Activated T-cell treated with anti-CD3 and anti-CD28 coated beads, Interleukin-2, amount 50 U/mL, for 72 hours (primary cell): ENCODE data around the gene KIAA0753. TPM values are rescaled to one million over a fixed set of nuclear protein-coding genes. Genes with fewer than 3 reads are reported as not detected.
"Not testable (repeated sequence)": the region's sequence is repeated elsewhere in the genome, so short reads cannot be mapped to it uniquely, and the experiment has no call there.

Experiments used
- ATAC-seq, 2 donors: fragments of 150-1000 bp; cut with Tn5 transposase; replicated peaks in 1 of 2; 2 replicates each; pipeline ENCODE4 v1.10.0; 2021; ENCODE audit warnings: moderate library complexity in 2 of 2, mild to moderate bottlenecking in 1 of 2
- DNase-seq, 2 donors: peaks; one replicate each; pipeline ENCODE4 v3.0.0; 2021 to 2022; ENCODE audit warnings: mixed read lengths in 1 of 2
- H3K27ac Mint-ChIP-seq: one replicate; pipeline ENCODE4 v1.8.0; 2022; ENCODE audit warnings: mild to moderate bottlenecking, moderate library complexity, mixed read lengths
- H3K27me3 Mint-ChIP-seq: one replicate; pipeline ENCODE4 v1.8.0; 2022; ENCODE audit warnings: low read depth, mixed read lengths
- H3K36me3 Mint-ChIP-seq, 2 donors: one replicate each; pipeline ENCODE4 v1.8.0; 2022; ENCODE audit warnings: mixed read lengths in 2 of 2, mild to moderate bottlenecking in 1 of 2; ENCODE audit not compliant: insufficient read depth in 2 of 2
- H3K4me1 Mint-ChIP-seq: one replicate; pipeline ENCODE4 v1.8.0; 2022; ENCODE audit warnings: low read depth, mixed read lengths
- H3K4me3 Mint-ChIP-seq, 2 donors: one replicate each; pipeline ENCODE4 v1.8.0; 2022; ENCODE audit warnings: mild to moderate bottlenecking in 2 of 2, mixed read lengths in 2 of 2, moderate library complexity in 2 of 2
- H3K9me3 Mint-ChIP-seq, 2 donors: one replicate each; pipeline ENCODE4 v1.8.0; 2022; ENCODE audit warnings: mixed read lengths in 2 of 2
- total RNA-seq, 2 donors: library from RNA; stranded (reverse); gene quantifications; one replicate each; pipeline ENCODE4 v1.2.3, GENCODE V29; 2022

The KIAA0753 gene
- total RNA-seq, 2 donors from 2014 or later: 14.0 to 18.4 TPM

DNA sequence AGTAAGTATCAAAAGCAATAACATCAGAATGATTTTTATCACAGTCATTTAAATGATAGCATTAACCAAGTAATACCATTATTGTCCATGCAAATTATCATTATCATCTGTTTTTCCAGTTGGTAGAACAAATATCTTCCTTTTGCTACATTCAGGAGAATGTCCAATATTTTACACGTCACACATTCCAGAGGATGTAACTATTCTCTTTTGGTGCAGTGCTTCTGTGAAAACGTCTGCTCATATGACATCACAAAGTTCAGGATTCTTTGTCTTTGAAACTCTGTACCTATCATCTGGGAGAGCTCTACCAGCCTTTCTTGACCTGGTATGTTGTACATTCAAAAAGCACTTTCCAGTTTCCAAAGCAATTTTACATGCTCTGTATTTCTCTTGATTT is 44.0 kb downstream of the KIAA0753 start:
- Mint-ChIP-seq H3K4me1 (peaks cover 4% of the 10 kb centered on the region), H3K4me3 (no peak overlapping the region), H3K9me3 (no peaks in the 10 kb centered on the region), H3K27me3 (no peaks in the 10 kb centered on the region), H3K27ac (no peak overlapping the region), H3K36me3 (peaks cover 8 to 9% of the 10 kb centered on the region in 2 donors)
- ATAC-seq (no peak), DNase-seq (no peak)

- H3K36me3 Mint-ChIP-seq: peaks cover 8 to 9% of the 10 kb centered on the region in 2 donors
- H3K9me3 Mint-ChIP-seq: no peaks in the 10 kb centered on the region
- no peaks in the 10 kb centered on the region for H3K27me3 Mint-ChIP-seq
- ATAC-seq (no peak), DNase-seq (no peak)
- H3K4me3 Mint-ChIP-seq: no peak overlapping the region
- no peak overlapping the region for H3K27ac Mint-ChIP-seq
- H3K4me1 Mint-ChIP-seq: peaks cover 4% of the 10 kb centered on the region
Measured at GRCh38 chr17:6596081-6596480, 44.4 kb downstream of the KIAA0753 start.

DNA sequence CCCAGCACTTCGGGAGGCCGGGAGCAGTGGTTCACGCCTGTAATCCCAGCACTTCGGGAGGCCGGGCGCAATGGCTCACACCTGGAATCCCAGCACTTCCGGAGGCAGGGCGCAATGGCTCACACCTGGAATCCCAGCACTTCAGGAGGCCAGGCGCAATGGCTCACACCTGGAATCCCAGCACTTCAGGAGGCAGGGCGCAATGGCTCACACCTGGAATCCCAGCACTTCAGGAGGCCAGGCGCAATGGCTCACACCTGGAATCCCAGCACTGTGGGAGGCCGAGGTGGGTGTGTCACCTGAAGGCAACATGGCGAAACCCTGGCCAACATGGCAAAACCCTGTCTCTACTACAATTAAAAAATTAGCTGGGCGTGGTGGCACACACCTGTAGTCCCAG is 47.1 kb downstream of the KIAA0753 start:
- not testable (repeated sequence) for H3K4me3 Mint-ChIP-seq, ATAC-seq, DNase-seq, H3K4me1 Mint-ChIP-seq, H3K27me3 Mint-ChIP-seq, H3K9me3 Mint-ChIP-seq, H3K27ac Mint-ChIP-seq
- peaks cover 6 to 11% of the 10 kb centered on the region in 2 donors for H3K36me3 Mint-ChIP-seq

DNA sequence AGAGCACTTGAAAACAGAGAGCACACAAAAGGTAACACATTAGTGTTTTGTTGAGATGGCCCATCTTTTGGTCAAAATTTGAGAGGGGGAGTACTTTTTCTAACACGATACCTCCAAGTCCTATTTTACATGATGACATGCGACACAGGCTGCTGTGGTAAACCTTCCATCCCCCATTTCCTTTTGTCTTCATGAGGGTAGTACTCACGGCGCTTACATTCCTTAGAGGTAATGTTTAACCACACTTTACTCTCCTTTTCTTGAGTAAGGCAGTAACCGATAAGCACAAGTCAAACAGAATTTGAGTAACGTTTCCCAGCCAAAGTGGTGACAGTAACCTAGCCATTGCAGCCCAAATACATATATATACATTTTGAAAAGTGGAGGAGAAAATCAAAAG is 48.3 kb downstream of the KIAA0753 start:
- no peak overlapping the region for H3K4me3 Mint-ChIP-seq
- peaks cover 4% of the 10 kb centered on the region for H3K4me1 Mint-ChIP-seq
- H3K9me3 Mint-ChIP-seq: no peaks in the 10 kb centered on the region
- no peaks in the 10 kb centered on the region for H3K27me3 Mint-ChIP-seq
- ATAC-seq (peak in 1 of 2 donors; percentile 41), DNase-seq (no peak)
- H3K27ac Mint-ChIP-seq: no peak overlapping the region
- H3K36me3 Mint-ChIP-seq: peaks cover 8 to 19% of the 10 kb centered on the region in 2 donors

- Mint-ChIP-seq H3K27me3 (no peaks in the 10 kb centered on the region), H3K9me3 (no peaks in the 10 kb centered on the region), H3K4me1 (peaks cover 4% of the 10 kb centered on the region), H3K36me3 (peaks cover 8 to 20% of the 10 kb centered on the region in 2 donors), H3K4me3 (no peak overlapping the region), H3K27ac (no peak overlapping the region)
- DNase-seq (no peak), ATAC-seq (peak; percentile 49 to 59)
Measured at GRCh38 chr17:6591599-6592158, 48.8 kb downstream of the KIAA0753 start.

- Mint-ChIP-seq H3K27ac (no peak overlapping the region), H3K27me3 (no peaks in the 10 kb centered on the region), H3K9me3 (peaks cover 0 to 4% of the 10 kb centered on the region in 2 donors), H3K4me1 (peaks cover 4% of the 10 kb centered on the region), H3K36me3 (peaks cover 15 to 37% of the 10 kb centered on the region in 2 donors), H3K4me3 (no peak overlapping the region)
- DNase-seq: no peak
- ATAC-seq: no peak
Measured at GRCh38 chr17:6589266-6589946, 51.1 kb downstream of the KIAA0753 start.

GRCh38 chr17:6588165-6588564 is 52.3 kb downstream of the KIAA0753 start:
- ATAC-seq (no peak), DNase-seq (no peak)
- Mint-ChIP-seq H3K4me3 (no peak overlapping the region), H3K4me1 (peaks cover 4% of the 10 kb centered on the region), H3K27ac (no peak overlapping the region), H3K36me3 (peaks cover 18 to 47% of the 10 kb centered on the region in 2 donors), H3K27me3 (no peaks in the 10 kb centered on the region), H3K9me3 (peaks cover 0 to 4% of the 10 kb centered on the region in 2 donors)

- ATAC-seq (no peak), DNase-seq (no peak)
- Mint-ChIP-seq H3K4me3 (no peak overlapping the region), H3K4me1 (peaks cover 4% of the 10 kb centered on the region), H3K27ac (no peak overlapping the region), H3K36me3 (peaks cover 20 to 45% of the 10 kb centered on the region in 2 donors), H3K9me3 (peaks cover 0 to 4% of the 10 kb centered on the region in 2 donors), H3K27me3 (no peaks in the 10 kb centered on the region)
Measured at GRCh38 chr17:6587310-6587709, 53.2 kb downstream of the KIAA0753 start.

DNA sequence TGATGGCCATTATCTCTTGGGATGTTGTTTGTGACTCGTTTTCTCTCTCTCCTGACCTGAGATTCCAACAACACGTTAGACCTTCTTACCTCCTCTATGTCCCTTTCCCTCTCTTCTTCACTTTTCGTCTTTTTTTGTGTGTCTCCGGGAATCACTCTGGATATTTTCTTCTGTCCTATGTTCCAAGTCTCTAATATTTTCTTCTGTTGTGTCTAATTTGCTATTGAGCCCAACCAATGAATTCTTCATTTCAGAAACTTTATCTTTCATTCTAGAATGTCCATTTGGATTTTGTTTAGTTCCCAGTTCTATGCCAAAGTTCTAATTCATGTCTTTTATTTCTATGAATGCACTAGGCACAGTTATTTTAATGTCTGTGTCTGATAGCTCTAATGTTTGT is 57.1 kb downstream of the KIAA0753 start:
- ATAC-seq (no peak), DNase-seq (no peak)
- peaks cover 16 to 41% of the 10 kb centered on the region in 2 donors for H3K36me3 Mint-ChIP-seq
- H3K27ac Mint-ChIP-seq: no peak overlapping the region
- H3K9me3 Mint-ChIP-seq: peaks cover 0 to 4% of the 10 kb centered on the region in 2 donors
- no peaks in the 10 kb centered on the region for H3K27me3 Mint-ChIP-seq
- no peak overlapping the region for H3K4me3 Mint-ChIP-seq
- no peaks in the 10 kb centered on the region for H3K4me1 Mint-ChIP-seq

GRCh38 chr17:6580625-6581024 is 59.9 kb downstream of the KIAA0753 start:
- H3K4me1 Mint-ChIP-seq: peaks cover 11% of the 10 kb centered on the region
- H3K27ac Mint-ChIP-seq: no peak overlapping the region
- peaks cover 0 to under 1% of the 10 kb centered on the region in 2 donors for H3K9me3 Mint-ChIP-seq
- no peak for DNase-seq
- no peaks in the 10 kb centered on the region for H3K27me3 Mint-ChIP-seq
- no peak for ATAC-seq
- no peak overlapping the region for H3K4me3 Mint-ChIP-seq
- peaks cover 8 to 23% of the 10 kb centered on the region in 2 donors for H3K36me3 Mint-ChIP-seq

DNA sequence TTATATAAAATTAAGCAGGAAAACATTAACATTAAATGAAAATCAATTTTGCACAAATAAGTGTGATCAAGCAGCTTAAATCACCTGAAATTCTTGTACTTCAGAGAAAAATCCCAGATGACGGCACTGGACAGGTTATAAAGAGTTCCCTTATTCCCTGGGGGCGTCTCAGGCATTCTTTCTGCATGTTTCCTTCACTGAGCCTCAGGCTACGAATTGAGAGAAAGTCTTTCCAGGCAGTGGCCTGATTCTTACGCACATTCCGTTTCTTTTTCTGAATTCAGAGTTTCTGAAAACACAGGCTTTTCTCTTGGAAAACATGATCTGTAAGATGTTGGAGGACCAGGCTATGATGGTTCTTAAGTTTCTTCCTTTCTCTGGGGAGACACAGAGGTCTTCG is 62.0 kb downstream of the KIAA0753 start:
- peaks cover 21% of the 10 kb centered on the region for H3K4me1 Mint-ChIP-seq
- H3K36me3 Mint-ChIP-seq: peaks cover 5 to 8% of the 10 kb centered on the region in 2 donors
- ATAC-seq (no peak), DNase-seq (no peak)
- no peaks in the 10 kb centered on the region for H3K27me3 Mint-ChIP-seq
- H3K4me3 Mint-ChIP-seq: no peak overlapping the region
- no peaks in the 10 kb centered on the region for H3K9me3 Mint-ChIP-seq
- H3K27ac Mint-ChIP-seq: no peak overlapping the region

- Mint-ChIP-seq H3K36me3 (peaks cover 1 to 3% of the 10 kb centered on the region in 2 donors), H3K9me3 (no peaks in the 10 kb centered on the region), H3K4me3 (no peak overlapping the region), H3K27ac (no peak overlapping the region), H3K4me1 (peaks cover 21% of the 10 kb centered on the region), H3K27me3 (no peaks in the 10 kb centered on the region)
- DNase-seq (no peak), ATAC-seq (no peak)
Measured at GRCh38 chr17:6577686-6578263, 62.7 kb downstream of the KIAA0753 start.

- peaks cover 21% of the 10 kb centered on the region for H3K4me1 Mint-ChIP-seq
- ATAC-seq: no peak
- H3K27ac Mint-ChIP-seq: no peak overlapping the region
- H3K27me3 Mint-ChIP-seq: no peaks in the 10 kb centered on the region
- no peaks in the 10 kb centered on the region for H3K9me3 Mint-ChIP-seq
- no peak for DNase-seq
- peaks cover 0 to 2% of the 10 kb centered on the region in 2 donors for H3K36me3 Mint-ChIP-seq
- peak overlapping the region in 1 of 2 donors; percentile 71 for H3K4me3 Mint-ChIP-seq
Measured at GRCh38 chr17:6576038-6576785, 64.3 kb downstream of the KIAA0753 start.
